GM18511 (cell line): ENCODE data around the gene TLE3.

ENCODE experiments used
- ATAC-seq: cut with Tn5 transposase; IDR thresholded peaks from one replicate; pipeline ENCODE4 v1.9.1; 2021; ENCODE audit warnings: mild to moderate bottlenecking, moderate library complexity; ENCODE audit not compliant: unreplicated experiment

TLE3 gene

DNA sequence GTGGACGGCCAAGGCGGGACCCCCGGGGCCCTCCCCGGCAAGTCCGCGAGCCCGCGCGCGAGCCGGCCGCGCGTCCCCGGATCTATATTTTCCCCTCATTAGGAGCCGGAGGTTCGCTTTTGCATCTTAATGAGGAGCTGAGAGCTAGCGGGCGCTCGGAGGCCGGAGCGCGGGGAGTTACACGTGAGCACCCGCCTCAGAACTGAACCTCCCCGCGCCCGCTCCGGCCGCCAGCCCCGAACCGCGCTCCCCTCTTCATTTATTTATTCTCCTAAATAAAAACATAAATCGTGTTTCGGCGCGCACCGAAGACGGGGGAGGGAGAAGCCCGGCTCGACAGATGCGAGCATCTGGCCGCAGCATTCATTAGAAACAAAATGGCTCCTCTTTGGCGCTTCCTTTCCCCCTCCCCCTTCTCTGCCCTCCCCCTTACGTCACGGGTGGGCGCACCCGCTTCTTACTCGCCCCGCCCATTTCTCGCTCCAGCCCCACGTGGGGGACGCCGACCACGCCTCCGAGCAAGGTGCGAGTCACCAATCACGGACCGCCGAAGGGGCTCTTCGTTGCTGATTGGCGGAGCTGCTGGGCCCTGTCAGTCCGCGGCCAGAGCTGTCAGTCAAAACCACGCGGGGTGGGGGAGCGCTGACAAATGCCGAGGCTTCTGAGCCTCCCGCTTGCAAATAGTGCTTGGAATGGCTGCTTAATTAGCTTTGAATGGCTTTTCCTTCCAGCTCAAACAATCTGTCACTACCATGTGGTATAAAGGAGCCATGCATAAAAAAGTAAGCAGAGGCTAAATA, 1.6 kb upstream of the TLE3 start:
- ATAC-seq, result peak; percentile 64

DNA sequence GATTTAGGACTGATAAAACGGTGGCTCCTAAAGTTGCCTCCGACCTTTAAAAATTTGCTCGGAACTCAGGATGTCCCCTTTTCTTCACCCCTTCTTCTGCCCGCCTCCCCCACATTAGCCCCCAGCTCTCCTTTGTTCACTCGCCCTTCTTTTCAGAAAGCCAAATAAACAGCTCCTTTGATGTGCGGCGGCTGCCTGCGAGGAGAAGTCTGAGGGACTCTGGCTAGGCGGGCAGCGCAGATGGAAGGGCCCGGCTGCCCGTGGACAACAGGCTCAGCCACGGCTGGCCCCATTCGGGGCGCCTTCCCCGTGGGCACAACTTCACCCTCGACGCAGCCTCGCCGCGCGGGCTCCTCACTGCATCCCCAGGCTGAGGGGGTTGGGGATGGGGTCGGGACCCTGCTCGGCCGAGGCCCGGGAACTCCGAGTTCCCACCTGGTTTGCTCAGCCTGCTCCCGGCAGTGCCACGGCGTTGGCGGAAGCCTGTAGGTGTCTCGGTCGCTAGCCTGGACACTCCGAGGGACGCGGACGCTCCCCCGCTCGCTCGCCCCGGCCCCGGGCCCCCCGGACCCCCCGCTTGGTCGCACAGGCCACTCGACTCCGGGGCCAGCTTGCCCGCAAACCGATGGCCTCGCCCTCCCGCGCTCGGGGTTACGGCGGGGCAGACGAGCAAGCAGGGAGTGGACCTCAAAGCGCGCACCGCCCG, 897 bp upstream of the TLE3 start:
- no peak for ATAC-seq

DNA sequence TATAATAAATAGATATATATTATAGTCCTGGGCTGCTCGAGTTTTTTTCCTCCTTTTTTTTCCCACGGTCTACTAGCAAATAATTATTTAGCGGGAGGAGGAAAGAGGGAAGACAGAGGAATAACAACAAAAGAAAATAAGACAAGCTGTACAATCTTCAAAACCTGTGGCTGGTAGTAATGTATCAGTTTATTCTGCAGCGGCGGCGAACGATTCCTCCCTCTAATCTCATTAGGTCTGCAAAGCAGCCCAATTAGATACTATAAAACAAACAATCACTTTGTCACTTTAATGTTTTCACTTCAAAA, 390 bp upstream of the TLE3 start:
- ATAC-seq, result no peak

DNA sequence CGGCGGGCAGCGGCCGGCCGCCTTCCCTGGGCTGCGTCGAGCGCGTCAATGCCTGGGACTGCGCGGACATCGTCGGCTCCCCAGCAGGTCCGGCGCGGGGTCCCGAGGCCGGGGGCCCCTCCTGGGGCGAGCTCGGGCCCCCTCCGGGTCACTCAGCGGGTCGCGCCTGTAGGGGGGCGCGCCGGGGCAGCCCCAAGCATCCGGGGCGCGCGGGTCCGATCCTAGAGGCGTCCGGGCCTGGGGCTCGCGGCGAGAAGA, 725 bp downstream of the TLE3 start:
- ATAC-seq, result no peak

DNA sequence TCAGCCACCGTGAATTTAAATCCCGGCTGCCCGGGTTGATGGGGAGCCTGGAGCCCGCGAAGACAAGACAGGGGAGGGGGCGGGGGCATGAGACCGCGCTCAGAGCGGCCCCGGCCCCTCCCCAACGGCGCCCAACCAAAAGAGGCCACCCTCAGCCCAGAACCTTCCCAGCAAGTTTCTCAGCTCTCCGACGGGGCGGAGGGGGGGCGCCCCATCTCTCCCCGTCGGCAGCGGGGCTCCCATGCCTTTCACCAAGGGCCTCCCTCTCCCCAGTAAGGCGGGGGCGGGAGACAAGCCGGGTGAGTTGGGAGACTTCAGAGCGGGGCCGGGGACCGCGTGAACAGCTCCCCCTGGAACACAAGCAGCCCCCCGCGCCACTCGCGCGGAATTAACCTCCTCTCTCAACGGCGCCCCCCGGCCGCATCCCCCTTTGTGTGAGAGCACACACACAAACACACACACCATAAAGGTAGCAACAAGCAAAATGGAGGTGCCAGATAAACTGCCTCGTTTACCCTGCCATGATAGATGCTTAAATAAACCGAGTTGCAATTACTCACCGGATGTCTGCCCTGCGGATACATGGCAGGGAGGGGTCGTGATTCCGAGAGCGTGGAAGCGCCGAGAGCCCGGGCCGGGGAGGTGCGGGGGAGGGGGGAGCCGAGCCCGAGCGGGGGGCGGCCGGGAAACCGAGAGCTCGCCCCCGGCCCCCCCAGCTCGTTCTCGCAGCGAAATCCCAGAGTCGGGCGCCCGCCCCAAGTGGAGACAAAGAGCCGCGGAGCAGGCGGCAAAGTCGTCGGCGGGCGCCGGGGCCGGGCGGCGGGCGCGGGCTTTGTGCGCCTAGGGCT, 1.3 kb downstream of the TLE3 start:
- ATAC-seq, result no peak

DNA sequence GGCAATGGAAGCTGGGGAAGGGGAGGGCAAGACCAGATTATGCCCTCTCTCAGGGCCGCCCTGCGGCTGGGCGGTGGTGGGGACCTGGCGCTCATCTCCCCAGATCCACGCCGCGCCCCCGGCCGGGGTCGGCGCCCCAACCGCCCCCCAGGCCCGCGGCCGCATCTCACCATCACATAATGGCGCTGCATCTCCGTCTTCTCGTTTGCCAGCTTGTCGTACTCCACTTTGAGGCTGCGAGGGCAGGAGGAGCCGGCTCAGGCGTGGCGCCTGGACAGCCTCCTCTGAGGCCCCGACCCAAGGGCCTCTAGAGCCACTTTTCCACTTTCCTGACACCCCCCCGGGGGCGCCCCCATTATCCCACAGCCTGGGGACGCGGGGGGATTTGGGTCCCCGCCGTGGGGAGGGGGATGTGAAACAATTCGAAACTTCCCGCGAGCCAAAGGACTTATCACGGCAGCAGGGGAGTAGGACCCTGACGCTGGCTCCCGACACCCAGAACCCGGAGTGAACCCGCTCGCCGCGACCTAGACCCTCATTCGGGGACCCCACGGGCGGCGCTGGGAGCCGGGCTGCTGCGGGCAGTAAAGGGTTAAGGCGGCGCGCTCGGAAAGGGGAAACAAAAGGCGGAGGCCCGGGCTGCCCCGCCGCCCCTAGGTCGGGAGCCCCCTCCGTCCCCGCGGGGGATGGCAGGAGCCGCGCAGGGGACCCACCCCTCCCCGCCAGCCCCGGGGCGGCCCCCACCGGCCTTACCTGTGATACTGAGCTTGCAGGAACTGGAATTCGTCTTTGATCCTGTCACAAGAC, 2.1 kb downstream of the TLE3 start:
- no peak for ATAC-seq

DNA sequence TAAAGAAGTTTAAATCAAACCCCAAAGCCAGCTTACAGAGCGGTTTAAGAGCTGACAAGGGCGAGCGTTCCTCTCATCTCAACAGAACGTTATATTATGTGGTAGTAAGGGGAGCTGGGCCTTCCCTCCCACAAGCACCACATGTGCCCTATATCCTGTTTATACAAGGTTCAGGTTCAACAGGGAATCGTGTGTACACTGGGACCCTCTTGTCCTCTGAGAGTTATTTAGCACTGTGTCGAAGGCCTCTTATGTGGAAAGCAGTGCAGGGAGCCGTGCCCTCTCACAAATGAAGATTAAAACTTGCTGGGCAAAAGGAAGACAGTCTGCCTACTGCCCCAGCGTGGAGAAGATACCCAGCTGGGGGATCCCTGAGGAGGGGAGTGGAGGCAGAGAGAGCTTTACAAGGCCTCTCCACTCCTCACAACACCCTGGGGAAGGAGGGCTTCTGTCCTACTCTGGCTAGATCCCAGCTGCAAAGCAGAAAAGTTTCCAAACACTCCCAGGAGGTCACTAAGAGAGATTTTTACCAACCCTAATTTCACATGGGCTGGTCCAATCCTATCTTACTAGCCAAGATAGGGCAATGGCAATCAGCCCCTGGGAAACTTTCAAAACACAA, 2.9 kb downstream of the TLE3 start:
- no peak for ATAC-seq

DNA sequence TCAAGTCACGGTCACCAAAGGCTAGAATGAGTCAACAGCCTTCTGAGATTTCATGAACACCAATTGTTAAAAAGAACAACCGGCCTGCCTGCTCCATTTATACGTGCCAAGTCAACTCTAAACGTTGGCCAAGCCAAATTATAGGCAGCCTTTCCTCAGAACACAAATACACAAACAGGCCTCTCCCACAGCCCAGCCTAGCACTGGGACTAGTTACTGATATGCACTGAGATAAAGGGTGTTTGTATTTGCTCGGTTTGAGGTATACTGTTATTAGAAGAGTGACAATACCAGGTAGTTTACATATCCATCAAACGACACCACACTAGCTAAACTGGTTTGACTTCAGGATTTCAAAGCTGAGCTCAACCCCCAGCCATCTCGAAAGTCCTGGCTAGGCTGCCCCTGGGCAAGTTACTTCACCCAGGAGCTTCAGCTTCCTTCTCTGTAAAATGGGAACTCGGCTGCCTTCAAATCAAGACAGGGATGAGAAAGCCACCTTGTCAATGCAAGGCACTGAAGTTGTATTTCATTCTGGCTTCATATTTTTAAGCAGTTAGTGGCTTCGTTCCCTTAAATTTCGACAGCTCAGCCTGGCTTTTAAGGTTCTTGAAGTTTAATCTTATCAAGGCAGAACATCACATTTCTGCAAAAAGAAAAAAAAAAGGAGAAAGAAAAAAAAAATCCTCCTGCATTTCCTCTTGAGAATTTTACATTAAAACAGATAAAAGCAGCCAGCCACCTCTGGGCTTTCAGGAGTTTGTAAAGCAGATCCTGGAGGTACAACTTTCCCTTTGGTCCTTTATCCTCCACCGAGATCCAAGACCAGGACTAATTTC, 4.0 kb downstream of the TLE3 start:
- ATAC-seq, result no peak

DNA sequence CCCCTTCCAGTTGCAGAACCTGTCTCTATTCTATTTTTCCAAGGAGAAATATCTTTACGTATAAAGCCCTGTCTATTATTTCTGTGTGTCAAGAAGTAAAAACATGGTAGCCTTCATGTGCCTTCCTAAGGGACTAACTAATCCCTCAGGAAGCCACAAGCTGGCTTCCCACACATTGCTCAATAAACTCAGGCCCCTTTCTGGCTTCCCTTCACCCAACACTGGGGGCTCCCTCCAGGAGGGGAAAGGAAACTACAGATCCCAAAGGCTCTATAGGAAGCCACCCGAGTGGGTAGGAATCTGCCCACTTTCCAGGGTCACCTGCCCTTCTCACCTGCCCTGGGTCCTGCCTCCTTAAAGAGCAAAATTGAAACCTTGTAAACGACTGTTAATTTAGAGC, 4.6 kb downstream of the TLE3 start:
- no peak for ATAC-seq

DNA sequence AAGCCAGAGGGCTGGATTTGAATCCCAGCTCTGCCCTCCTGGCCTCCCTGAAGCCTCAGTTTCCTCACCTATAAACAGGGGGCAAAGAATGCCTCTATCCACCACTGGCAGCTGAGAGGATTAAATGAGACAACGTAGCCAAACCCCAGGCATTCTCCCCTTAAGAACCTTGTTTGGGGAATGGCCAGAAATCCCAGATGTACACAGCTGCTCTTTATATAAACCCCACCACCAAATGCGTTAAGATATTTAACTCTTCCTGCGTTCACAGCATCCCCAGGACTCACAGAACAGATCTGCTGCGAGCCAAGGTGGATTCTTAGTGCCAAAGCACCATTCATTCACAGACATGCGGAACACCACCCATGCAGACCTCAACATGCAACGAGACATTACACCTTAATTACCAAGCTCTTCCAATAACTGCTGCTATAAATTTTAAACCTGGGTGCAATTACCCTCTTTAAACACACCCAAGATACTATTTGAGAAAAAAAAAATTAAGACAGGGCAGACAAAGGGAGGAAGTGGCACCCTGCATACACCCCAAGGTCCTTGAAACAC, 5.2 kb downstream of the TLE3 start:
- no peak for ATAC-seq

DNA sequence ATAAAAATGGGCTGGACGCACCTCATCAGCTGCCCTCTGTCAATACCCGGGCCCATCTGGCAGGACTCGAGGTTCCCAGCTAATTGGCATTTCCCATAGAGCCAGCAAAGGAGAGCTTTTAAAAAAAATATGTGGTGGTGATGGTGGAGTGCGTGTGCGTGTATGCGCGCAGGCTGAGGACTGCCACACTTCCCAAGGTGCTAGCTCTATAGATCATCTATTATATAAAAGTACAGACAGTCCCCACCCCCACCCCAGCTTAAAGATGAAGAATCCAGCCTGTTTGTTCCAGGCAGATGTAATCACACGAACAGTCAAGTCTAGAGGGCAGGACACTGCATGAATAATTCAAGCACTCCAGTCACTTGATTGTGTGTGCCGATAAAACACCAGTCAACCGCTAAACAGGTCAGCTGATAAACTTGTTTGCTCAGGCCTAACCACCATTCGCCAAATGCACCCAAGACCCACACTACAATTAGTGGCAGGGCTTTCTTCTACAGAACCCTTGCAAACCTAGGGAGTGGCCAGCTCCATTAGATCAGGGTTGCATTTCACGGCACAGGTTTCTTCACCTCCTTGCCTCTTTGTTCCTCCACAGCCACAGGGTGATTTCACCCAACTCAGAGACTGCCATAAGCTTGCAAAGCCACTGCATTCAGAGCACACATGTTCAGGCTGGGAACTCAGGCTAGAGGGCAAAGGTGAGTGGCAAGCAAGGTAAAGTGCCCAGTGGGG, 5.8 kb downstream of the TLE3 start:
- no peak for ATAC-seq

DNA sequence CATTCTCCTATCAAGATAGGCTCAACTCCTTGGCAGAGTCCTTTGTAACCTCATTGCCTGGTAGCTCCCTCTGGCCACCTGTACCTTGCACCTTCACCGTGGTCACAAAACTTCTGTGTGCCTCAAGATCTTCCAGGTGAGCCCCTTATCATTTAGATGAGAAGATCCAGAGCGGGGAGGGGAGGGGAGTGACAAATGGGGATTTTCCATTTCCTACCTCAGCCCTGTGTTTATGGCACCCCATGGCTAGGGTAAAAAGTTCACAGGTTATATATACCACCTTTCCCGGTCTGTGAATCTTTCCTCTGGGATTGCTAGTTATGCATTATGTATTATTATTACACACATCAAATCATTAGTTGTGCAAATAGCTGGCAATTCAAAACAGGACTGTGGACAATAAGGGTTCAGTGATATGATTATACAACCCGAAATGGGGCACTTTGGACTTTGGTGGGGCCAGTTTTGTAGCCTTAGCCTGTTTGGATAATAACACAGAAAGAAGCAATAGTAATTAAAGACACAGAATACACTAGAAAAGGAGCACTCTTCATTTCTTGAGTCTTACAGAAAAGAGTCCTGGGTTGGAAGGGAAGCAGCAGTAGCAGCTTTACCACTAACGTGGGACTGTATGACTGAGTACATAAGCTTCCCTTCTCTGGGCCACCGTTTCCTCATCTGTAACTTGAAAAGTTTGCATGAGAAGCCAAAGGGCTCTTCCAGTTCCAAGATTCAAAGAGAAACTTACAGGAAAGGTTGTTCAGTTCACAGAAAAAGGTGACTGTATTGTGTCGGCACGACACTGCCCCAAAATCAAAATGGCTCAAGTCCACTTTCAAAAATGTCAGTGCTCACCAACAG, 7.1 kb downstream of the TLE3 start:
- no peak for ATAC-seq

DNA sequence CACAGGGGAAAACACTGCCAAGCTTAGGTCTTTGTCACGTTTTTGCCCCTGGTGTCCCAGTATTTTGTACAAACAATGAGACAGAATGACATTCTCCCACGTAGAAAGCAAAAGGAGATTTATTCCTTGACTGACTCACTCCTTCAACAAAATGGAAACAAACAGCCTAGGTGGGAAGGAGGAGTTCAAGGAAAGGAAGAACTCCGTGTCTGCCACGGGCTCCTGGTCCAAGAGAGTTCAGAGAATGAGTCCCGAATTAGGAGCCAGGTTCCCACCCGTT, 8.1 kb downstream of the TLE3 start:
- no peak for ATAC-seq

DNA sequence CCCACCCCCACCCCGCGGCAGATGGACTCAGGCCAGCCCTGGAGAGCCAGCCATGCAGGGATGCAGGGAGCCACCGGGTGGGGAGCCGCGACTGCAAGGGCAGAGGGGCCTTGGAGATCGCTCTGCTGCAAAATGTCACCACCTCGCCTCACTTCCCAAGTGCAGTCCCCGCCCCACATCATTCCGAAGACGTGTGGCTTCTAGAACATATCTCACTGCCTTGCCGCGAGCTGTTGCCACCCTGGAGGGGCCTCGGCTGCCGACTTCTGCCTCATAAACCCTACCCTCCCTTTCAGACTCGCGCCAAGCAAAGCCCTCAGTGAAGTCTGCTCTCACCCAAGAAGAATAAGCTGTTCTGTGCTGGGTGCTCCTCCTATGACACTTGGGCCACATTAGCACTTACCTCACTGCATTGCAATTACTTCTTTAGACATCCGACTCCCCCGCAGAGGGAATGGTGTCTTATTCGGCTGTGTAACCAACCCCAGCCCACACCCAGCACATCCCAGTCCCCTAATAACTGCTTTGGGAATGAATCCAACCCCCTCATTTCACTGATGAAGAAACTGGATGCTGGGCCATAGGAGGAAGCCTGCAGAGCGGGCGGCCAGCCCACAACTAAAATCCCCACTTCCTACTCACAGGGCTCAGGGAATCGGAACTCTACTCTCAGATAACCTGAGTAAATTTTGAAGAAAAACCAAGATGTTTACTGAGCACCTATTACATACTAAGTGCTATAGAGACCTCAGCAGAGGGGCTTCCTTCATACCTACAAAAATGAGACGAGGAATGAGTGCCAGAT, 8.6 kb downstream of the TLE3 start:
- ATAC-seq, result no peak

DNA sequence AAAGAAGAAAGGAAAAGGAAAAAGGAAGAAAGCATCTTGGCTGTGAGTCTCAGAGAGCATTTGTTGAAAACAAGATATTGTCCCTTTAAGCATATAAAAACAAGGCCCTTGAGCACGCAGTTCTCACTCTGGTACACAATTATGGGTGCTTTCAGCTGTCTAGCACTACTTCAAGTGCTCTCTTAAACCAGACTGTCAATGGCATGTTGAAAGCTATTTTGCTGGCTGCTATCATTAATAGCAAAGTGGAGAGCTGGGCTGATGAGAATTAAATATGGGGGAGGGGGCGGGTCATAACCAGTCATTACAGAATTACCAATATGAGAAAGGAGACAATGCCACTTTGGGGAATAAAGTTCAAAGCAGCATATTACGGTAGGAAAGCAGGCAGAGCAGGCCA, 9.3 kb downstream of the TLE3 start:
- no peak for ATAC-seq

DNA sequence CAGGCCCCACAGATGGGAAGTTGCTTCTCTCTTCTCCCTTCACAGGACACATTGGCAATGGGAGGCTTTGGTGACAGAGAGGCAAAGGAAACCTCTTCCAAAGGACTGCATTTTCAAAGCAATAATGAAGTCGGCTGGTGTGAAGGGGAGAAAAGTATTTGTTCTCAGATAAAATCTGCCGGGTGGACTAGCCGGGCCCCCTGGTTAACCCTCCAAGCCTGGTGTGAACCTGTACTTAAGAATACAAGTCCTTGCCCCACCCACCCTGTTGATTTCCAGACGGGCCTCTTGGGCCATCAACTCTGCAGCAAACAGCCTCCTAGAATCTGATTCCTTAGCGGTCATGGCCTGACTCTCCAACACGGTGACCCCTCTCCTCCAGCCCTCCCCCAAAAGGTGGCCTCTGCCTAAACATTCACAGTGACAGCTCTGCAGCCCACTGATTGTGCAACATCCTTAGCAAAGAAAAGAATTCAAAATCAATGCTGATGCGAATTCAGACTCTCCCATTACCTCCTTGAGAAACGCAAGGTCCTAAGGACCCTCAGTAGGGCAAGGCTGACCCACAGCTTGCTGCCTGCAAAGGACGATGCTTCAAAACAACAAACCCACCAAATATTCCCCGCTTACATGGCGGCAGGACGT, 9.9 kb downstream of the TLE3 start:
- ATAC-seq, result no peak

DNA sequence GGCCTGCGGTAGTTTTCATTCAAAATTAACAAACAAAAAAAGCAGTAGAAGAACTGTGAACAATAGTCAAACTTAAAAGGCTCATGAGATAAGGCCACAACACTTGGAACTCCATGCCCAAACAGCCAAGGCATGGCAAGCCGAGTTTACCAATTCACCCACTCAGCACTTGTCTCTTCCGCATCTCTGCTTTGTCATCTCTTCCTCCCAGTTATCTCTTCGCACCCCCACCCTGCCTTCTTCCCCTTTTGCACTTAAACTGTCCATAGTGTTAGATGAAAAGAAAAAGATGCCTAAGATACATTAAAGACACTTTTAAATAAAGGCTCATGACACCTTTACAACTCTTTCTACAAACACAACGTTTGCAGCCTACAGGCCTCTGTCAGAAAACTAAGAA, 11.1 kb downstream of the TLE3 start:
- ATAC-seq, result no peak
